GM12878 (cell line): ENCODE data around the gene PLEKHA5. TPM values are rescaled to one million over a fixed set of nuclear protein-coding genes. Genes with fewer than 3 reads are reported as not detected.

Experiments
- ATAC-seq: fragments of 200-7000 bp; cut with Tn5 transposase; 3 replicates; pipeline ENCODE4 v1.9.1; 2020; ENCODE audit warnings: mild to moderate bottlenecking, moderate library complexity
- BruUV-seq: library from RNA; stranded (reverse); fragments of 400-500 nt; replicated peaks from 2 replicates; lab custom pipeline; 2021; lab: Mats Ljungman, UMichigan
- CTCF ChIA-PET: fragments of 300-600 bp; sonication (Branson Sonifier 250); formaldehyde crosslinking; extraction: SDS; loops from one replicate; lab custom pipeline; 2021; ENCODE audit warnings: inconsistent platforms; lab: Yijun Ruan, JAX
- POLR2A ChIA-PET: fragments of 350-600 bp; formaldehyde crosslinking; extraction: SDS; loops from one replicate; lab custom pipeline; 2021; ENCODE audit warnings: inconsistent platforms; lab: Charles Lee
- RAD21 ChIA-PET: fragments of 300-600 bp; sonication (Branson Sonifier 250); formaldehyde crosslinking; loops from one replicate; lab custom pipeline; 2023; ENCODE audit warnings: antibody characterized with exemption; ENCODE audit not compliant: unreplicated experiment; lab: Charles Lee
- SMC1A ChIA-PET: fragments of 300-600 bp; sonication (Branson Sonifier 250); formaldehyde crosslinking; loops from one replicate; lab custom pipeline; 2023; ENCODE audit not compliant: unreplicated experiment, uncharacterized antibody; lab: Charles Lee
- DNase-seq: peaks from one replicate; pipeline ENCODE4 v3.0.0-alpha.2; 2011; ENCODE audit warnings: low read depth, low spot score
- FAIRE-seq: peaks from 3 replicates; lab custom pipeline; 2011; peaks lifted over from hg19 to GRCh38; lab: Jason Lieb, UNC
- H2AFZ ChIP-seq: 2 replicates; pipeline ENCODE4 v1.6.0; 2011; ENCODE audit warnings: low read depth, low read length, control low read depth; ENCODE audit not compliant: control insufficient read depth
- H3K27ac ChIP-seq: 2 replicates; pipeline ENCODE4 v1.5.1; 2011; ENCODE audit warnings: control low read depth; ENCODE audit not compliant: control insufficient read depth, insufficient read depth
- H3K27me3 ChIP-seq, 2 experiments: replicated peaks in 1 of 2; 2 replicates each; pipeline versions ENCODE4 v1.6.0 to v1.6.1; 2011; ENCODE audit warnings: low read length in 1 of 2; ENCODE audit not compliant: control insufficient read depth in 2 of 2, insufficient read depth in 2 of 2
- H3K36me3 ChIP-seq, 2 experiments: 2 replicates each; pipeline ENCODE4 v1.5.1; 2011; ENCODE audit warnings: low read length in 1 of 2; ENCODE audit not compliant: control insufficient read depth in 2 of 2, insufficient read depth in 2 of 2
- H3K4me1 ChIP-seq: 2 replicates; pipeline ENCODE4 v1.6.1; 2011; ENCODE audit warnings: mild to moderate bottlenecking, low read length, moderate library complexity, mixed read lengths; ENCODE audit not compliant: control insufficient read depth, insufficient read depth
- H3K4me2 ChIP-seq: 2 replicates; pipeline ENCODE4 v1.6.0; 2011; ENCODE audit warnings: control low read depth; ENCODE audit not compliant: control insufficient read depth, insufficient read depth
- H3K4me3 ChIP-seq: fragments of 200-600 bp; sonication (generic); 2 replicates; pipeline ENCODE4 v1.5.1; 2016
- H3K79me2 ChIP-seq: 2 replicates; pipeline ENCODE4 v1.6.0; 2011; ENCODE audit warnings: low read length; ENCODE audit not compliant: control insufficient read depth, insufficient read depth
- H3K9ac ChIP-seq: 2 replicates; pipeline ENCODE4 v1.8.0; 2011; ENCODE audit warnings: low read length, control low read depth, mixed read lengths; ENCODE audit not compliant: control insufficient read depth, insufficient read depth
- H3K9me3 ChIP-seq: replicated peaks from 3 replicates; pipeline ENCODE4 v1.5.1; 2011; ENCODE audit warnings: mild to moderate bottlenecking, low read length; ENCODE audit not compliant: control insufficient read depth, insufficient read depth
- H4K20me1 ChIP-seq: 2 replicates; pipeline ENCODE4 v1.6.0; 2011; ENCODE audit not compliant: control insufficient read depth, insufficient read depth
- CREB1 ChIP-seq: IDR thresholded peaks from 2 replicates; pipeline ENCODE4 v1.6.1; 2012; ENCODE audit warnings: low read depth, mild to moderate bottlenecking, inconsistent platforms
- LARP7 ChIP-seq: fragments of 450-650 bp; IDR thresholded peaks from 2 replicates; pipeline ENCODE4 v1.6.1; 2017; ENCODE audit warnings: mild to moderate bottlenecking
- MEF2B ChIP-seq: fragments of 450-650 bp; IDR thresholded peaks from 2 replicates; pipeline ENCODE4 v1.6.1; 2018; ENCODE audit warnings: mild to moderate bottlenecking, moderate library complexity; ENCODE audit not compliant: partially characterized antibody, poor library complexity, severe bottlenecking
- NR2C2 ChIP-seq: IDR thresholded peaks from 2 replicates; pipeline ENCODE4 v1.6.1; 2011; ENCODE audit warnings: borderline replicate concordance, low read depth; ENCODE audit not compliant: control insufficient read depth, insufficient read length
- RAD51 ChIP-seq: fragments of 450-650 bp; IDR thresholded peaks from 2 replicates; pipeline ENCODE4 v1.6.1; 2016; ENCODE audit warnings: moderate library complexity, mild to moderate bottlenecking, inconsistent platforms
- RCOR1 ChIP-seq: conservative IDR thresholded peaks from 2 replicates; pipeline ENCODE4 v1.6.1; 2012; ENCODE audit warnings: low read depth, low read length, improper control_type of control experiment
- SP1 ChIP-seq: IDR thresholded peaks from one replicate; pipeline ENCODE4 v1.6.1; 2011; ENCODE audit warnings: low read depth, low read length
- TBL1XR1 ChIP-seq: IDR thresholded peaks from 2 replicates; pipeline ENCODE4 v1.6.1; 2012; ENCODE audit warnings: low read depth, low read length, improper control_type of control experiment
- WGBS: methylation state at CpG from one replicate; pipeline ENCODE4 v1.1.6; 2016; ENCODE audit warnings: low lambda C conversion rate; ENCODE audit not compliant: insufficient replicate concordance, insufficient coverage; ENCODE audit errors: missing lambda C conversion rate; 5-methylcytosine and 5-hydroxymethylcytosine counted together
- in situ Hi-C: fragments of 300-500 bp; cut with MboI; formaldehyde crosslinking; loops from 9 replicates; pipeline ENCODE4 v1.14.3; 2018; ENCODE audit warnings: mixed read lengths
- intact Hi-C: fragments of 100-400 bp; cut with micrococcal nuclease; formaldehyde crosslinking; loops from one replicate; pipeline ENCODE4 v1.14.2; 2022; ENCODE audit not compliant: unreplicated experiment
- polyA plus RNA-seq, 11 experiments: library from polyadenylated mRNA; depleted of rRNA in 4 of 11; unstranded in 6 of 11; stranded (reverse) in 5 of 11; fragments of >200 nt; fragmentation: Nextera tagmentation in 4 of 11; fragmentation: Illumina TruSeq in 1 of 11; extraction: Ambion mirVana in 4 of 11; extraction: Trizol in 1 of 11; gene quantifications; 1 replicate in 1 of 11; 2 replicates in 10 of 11; pipeline versions ENCODE4 v1.2.1 to v1.2.3, GENCODE V29; 2011 to 2016; ENCODE audit warnings: inconsistent platforms in 2 of 11, missing spikeins in 2 of 11, low read depth in 1 of 11
- total RNA-seq, 4 experiments: library from RNA; depleted of rRNA in 3 of 4; stranded (reverse); fragments of >200 nt in 3 of 4; fragmentation: Illumina TruSeq in 1 of 4; extraction: Trizol in 1 of 4; gene quantifications; 2 replicates each; pipeline versions ENCODE4 v1.2.1 to v1.2.3, GENCODE V29; 2013 to 2021
- TF ChIP-seq, protein P1 (sequence below): IDR thresholded peaks from 2 replicates; pipeline ENCODE4 v1.6.1; 2011; ENCODE audit warnings: borderline replicate concordance, low read depth, mild to moderate bottlenecking, moderate library complexity, low read length; ENCODE audit not compliant: insufficient read depth, poor library complexity, severe bottlenecking

PLEKHA5 gene
- total and polyA plus RNA-seq, 10 of the 15 experiments (the other 5 are each of a cell fraction or from before 2014, with no cell fraction given): 0.09 to 0.33 (median 0.18) TPM; not detected in 3

- Histone ChIP-seq H2AFZ (no peak overlapping the region), H3K4me1 (no peaks in the 10 kb centered on the region), H3K27ac (no peak overlapping the region), H3K27me3 (no peaks in the 10 kb centered on the region), H3K36me3 (no peaks in the 10 kb centered on the region), H3K9ac (no peak overlapping the region), H3K79me2 (no peaks in the 10 kb centered on the region), H3K4me3 (no peak overlapping the region), H3K4me2 (no peak overlapping the region), H4K20me1 (no peaks in the 10 kb centered on the region), H3K9me3 (no peaks in the 10 kb centered on the region)
- intact Hi-C loops (no loop called here), in situ Hi-C loops (no loop called here)
- no peak for DNase-seq
- ChIA-PET POLR2A (no interaction called here), CTCF (interaction anchor here (1.3 kb wide), 1 partner anchor 19 kb away, joined by 3 read pairs; no protein-coding TSS in a partner anchor), RAD21 (no interaction called here), SMC1A (no interaction called here)
- ATAC-seq: no peak
- TF ChIP-seq, protein P1, sequence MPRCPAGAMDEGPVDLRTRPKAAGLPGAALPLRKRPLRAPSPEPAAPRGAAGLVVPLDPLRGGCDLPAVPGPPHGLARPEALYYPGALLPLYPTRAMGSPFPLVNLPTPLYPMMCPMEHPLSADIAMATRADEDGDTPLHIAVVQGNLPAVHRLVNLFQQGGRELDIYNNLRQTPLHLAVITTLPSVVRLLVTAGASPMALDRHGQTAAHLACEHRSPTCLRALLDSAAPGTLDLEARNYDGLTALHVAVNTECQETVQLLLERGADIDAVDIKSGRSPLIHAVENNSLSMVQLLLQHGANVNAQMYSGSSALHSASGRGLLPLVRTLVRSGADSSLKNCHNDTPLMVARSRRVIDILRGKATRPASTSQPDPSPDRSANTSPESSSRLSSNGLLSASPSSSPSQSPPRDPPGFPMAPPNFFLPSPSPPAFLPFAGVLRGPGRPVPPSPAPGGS: no peak
- TF ChIP-seq LARP7 (no peak), TBL1XR1 (no peak), MEF2B (no peak)
- WGBS: 32% methylated on average over 6 of the region's 6 CpGs
- BruUV-seq: no TSS peak
- no peak for FAIRE-seq
These were observed 177.9 kb downstream of the PLEKHA5 start for GRCh38 chr12:19307451-19307850.

- H3K36me3 ChIP-seq: no peaks in the 10 kb centered on the region
- TF ChIP-seq NR2C2: no peak
- TF ChIP-seq CREB1: no peak
- TF ChIP-seq RCOR1: no peak
- no peak for TF ChIP-seq RAD51
- no peak for TF ChIP-seq SP1
- TF ChIP-seq, all 136 proteins: peak for 0
- H3K4me3 ChIP-seq: no peak overlapping the region
- H3K9me3 ChIP-seq: no peaks in the 10 kb centered on the region
- H3K9ac ChIP-seq: no peak overlapping the region
- intact Hi-C loops (no loop called here), in situ Hi-C loops (no loop called here)
- 67% methylated on average over 3 of the region's 3 CpGs for WGBS
- ChIA-PET POLR2A (interaction anchor here (0.6 kb wide), 1 partner anchor 407 kb away, joined by 3 read pairs; no protein-coding TSS in a partner anchor), SMC1A (no interaction called here), CTCF (no interaction called here), RAD21 (no interaction called here)
- H3K4me2 ChIP-seq: no peak overlapping the region
- H3K27me3 ChIP-seq: no peaks in the 10 kb centered on the region
- FAIRE-seq (no peak), DNase-seq (no peak), ATAC-seq (no peak)
- no TSS peak for BruUV-seq
- H3K27ac ChIP-seq: no peak overlapping the region
- H3K79me2 ChIP-seq: no peaks in the 10 kb centered on the region
- H2AFZ ChIP-seq: no peak overlapping the region
- no peaks in the 10 kb centered on the region for H4K20me1 ChIP-seq
- no peaks in the 10 kb centered on the region for H3K4me1 ChIP-seq
These were observed 181.6 kb downstream of the PLEKHA5 start for GRCh38 chr12:19311165-19311564.
